GM21390 (cell line): ENCODE data around the gene MED13L.
"Not testable (repeated sequence)": the region's sequence is repeated elsewhere in the genome, so short reads cannot be mapped to it uniquely, and the experiment has no call there.

Experiments used
- ATAC-seq: cut with Tn5 transposase; IDR thresholded peaks from one replicate; pipeline ENCODE4 v1.9.1; 2021; ENCODE audit not compliant: unreplicated experiment

Gene MED13L

GRCh38 chr12:116304621-116305020 is 27.1 kb upstream of the MED13L start:
- no peak for ATAC-seq

- no peak for ATAC-seq
Observed at GRCh38 chr12:116303929-116304328, 26.4 kb upstream of the MED13L start.

GRCh38 chr12:116303066-116303465 is 25.6 kb upstream of the MED13L start:
- no peak for ATAC-seq

GRCh38 chr12:116302166-116303058 is 24.9 kb upstream of the MED13L start:
- no peak for ATAC-seq

- ATAC-seq = no peak
Observed at GRCh38 chr12:116301621-116302020, 24.1 kb upstream of the MED13L start.

- no peak for ATAC-seq
Observed at GRCh38 chr12:116299665-116300328, 22.3 kb upstream of the MED13L start.

GRCh38 chr12:116299064-116299463 is 21.6 kb upstream of the MED13L start:
- ATAC-seq = no peak

- no peak for ATAC-seq
Observed at GRCh38 chr12:116298578-116298977, 21.1 kb upstream of the MED13L start.

GRCh38 chr12:116297224-116297834 is 19.8 kb upstream of the MED13L start:
- ATAC-seq = no peak

GRCh38 chr12:116295327-116296263 is 18.1 kb upstream of the MED13L start:
- no peak for ATAC-seq

GRCh38 chr12:116294454-116295165 is 17.1 kb upstream of the MED13L start:
- no peak for ATAC-seq

GRCh38 chr12:116293687-116294453 is 16.4 kb upstream of the MED13L start:
- ATAC-seq = no peak

GRCh38 chr12:116291218-116291617 is 13.7 kb upstream of the MED13L start:
- no peak for ATAC-seq

GRCh38 chr12:116288735-116289134 is 11.2 kb upstream of the MED13L start:
- ATAC-seq = no peak

GRCh38 chr12:116287842-116288301 is 10.4 kb upstream of the MED13L start:
- no peak for ATAC-seq

- no peak for ATAC-seq
Observed at GRCh38 chr12:116284396-116284795, 6.9 kb upstream of the MED13L start.

GRCh38 chr12:116283881-116284280 is 6.4 kb upstream of the MED13L start:
- ATAC-seq = not testable (repeated sequence)

- no peak for ATAC-seq
Observed at GRCh38 chr12:116282371-116283286, 5.1 kb upstream of the MED13L start.
